Fibroblast of pulmonary artery (primary cell): ENCODE results near the gene IL13RA1.
"Not testable (repeated sequence)": the region's sequence is repeated elsewhere in the genome, so short reads cannot be mapped to it uniquely, and the experiment has no call there.

ENCODE experiments used
- DNase-seq: peaks from one replicate; pipeline ENCODE4 v3.0.0-alpha.2; 2010; ENCODE audit warnings: low read depth
- H3K4me3 ChIP-seq: replicated peaks from 2 replicates; pipeline ENCODE4 v1.5.1; 2011; ENCODE audit warnings: low read depth, mild to moderate bottlenecking, control low read depth, low read length, moderate library complexity
- CTCF ChIP-seq: IDR thresholded peaks from 2 replicates; pipeline ENCODE4 v1.5.1; 2011; ENCODE audit warnings: mild to moderate bottlenecking, control low read depth, low read length, inconsistent platforms; ENCODE audit errors: missing control alignments

Gene IL13RA1

GRCh38 chrX:118729042-118729652 lies 1.7 kb downstream of the IL13RA1 start:
- DNase-seq: no peak
- TF ChIP-seq CTCF: no peak
- peak overlapping the region; percentile 62 for H3K4me3 ChIP-seq

- TF ChIP-seq CTCF: no peak
- H3K4me3 ChIP-seq: peak overlapping the region; percentile 3
- DNase-seq: peak; percentile 80
Measured at GRCh38 chrX:118730500-118731247, 3.3 kb downstream of the IL13RA1 start.

- not testable (repeated sequence) for DNase-seq, H3K4me3 ChIP-seq
Measured at GRCh38 chrX:118732551-118732950, 5.1 kb downstream of the IL13RA1 start.

- no peak overlapping the region for H3K4me3 ChIP-seq
- no peak for DNase-seq
- TF ChIP-seq CTCF: no peak
Measured at GRCh38 chrX:118734909-118735308, 7.5 kb downstream of the IL13RA1 start.

GRCh38 chrX:118736394-118737010 lies 9.1 kb downstream of the IL13RA1 start:
- no peak for DNase-seq
- TF ChIP-seq CTCF: no peak
- H3K4me3 ChIP-seq: no peak overlapping the region

- no peak overlapping the region for H3K4me3 ChIP-seq
- no peak for TF ChIP-seq CTCF
- DNase-seq: no peak
Measured at GRCh38 chrX:118739577-118739976, 12.2 kb downstream of the IL13RA1 start.

- no peak for DNase-seq
- H3K4me3 ChIP-seq: no peak overlapping the region
- TF ChIP-seq CTCF: no peak
Measured at GRCh38 chrX:118740276-118740889, 13.0 kb downstream of the IL13RA1 start.
